ENCODE data around the gene NFS1. TPM values are rescaled to one million over a fixed set of nuclear protein-coding genes. Genes with fewer than 3 reads are reported as not detected.

NFS1 gene
- polyA plus RNA-seq, 10 donors = 12.6 to 16.9 (median 14.4) TPM

DNA sequence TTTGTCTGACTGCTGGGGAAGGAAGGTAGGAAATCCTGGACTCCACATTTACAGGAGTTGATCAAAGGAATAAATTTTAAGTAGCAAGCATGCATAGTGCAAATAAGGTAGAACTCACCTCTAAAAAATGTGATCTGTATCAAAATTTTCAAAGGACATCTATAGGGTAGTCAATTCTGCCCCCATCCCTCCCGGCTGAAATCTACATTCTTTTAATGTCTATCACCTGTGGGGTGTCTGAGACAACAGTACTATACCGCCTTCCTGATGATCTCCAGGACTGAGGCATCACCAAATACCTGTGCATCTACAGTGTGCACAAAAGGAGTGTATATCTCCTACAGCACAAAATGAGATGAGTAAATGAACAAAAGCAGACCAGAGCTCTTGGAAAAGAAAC lies 54.3 kb downstream of the NFS1 start:
- DNase-seq = no peak

DNA sequence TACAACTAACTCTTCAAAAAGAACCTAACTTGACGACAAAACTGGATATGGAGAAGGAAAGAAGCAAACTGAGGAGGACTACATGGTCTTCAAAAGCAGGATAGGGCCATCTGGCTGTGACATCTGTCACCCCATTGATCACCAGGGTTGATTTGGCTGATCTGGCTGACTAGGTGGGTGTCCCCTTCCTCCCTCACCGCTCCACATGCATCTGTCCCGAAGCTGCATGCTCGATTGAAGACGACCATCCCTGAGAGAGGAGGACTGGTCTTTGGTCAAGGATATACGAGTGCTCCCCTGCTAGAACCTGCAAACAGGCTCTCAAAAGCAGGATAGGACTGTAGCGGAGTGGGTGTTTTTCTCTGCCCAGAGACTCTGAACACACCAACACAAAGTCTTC lies 56.1 kb downstream of the NFS1 start:
- DNase-seq = no peak

DNA sequence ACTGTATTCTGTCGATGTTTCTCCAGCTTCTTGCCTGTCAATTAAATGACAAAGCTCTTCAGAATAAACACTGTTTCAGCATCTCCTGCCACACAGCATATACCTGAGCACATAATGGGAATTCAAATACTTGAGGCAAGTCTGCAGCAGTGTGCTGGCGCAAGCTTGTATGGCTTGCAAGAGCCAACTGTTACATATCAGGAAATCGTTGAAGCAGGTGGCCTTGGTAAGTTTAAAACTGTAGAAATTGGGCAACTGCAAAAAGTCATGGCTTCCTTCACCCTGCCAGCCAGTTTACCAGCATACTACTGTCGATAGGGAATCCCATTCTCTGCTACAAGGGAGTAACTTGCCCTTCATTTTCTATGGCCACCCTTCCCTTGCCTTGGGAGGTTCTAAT lies 57.4 kb downstream of the NFS1 start:
- no peak for DNase-seq

GRCh38 chr20:35640724-35641123 lies 58.4 kb downstream of the NFS1 start:
- no peak for DNase-seq

DNA sequence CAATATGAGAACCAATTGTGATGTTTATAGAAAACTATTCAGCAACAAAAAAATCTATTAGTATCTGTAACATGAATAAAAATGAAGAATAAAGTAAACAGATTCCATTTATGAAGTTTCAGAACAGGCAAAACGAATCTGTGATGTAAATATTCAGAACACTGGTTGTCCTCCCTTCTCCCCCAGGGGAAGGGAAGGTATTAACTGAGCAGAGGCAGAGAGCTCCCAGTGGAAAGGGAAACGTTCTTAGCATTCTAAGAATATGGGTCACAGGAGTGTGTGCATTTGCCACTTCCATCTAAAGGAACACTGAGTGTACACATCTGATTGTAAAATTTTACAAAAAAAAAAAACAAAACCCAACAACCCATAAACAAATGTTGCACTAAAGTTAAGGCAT lies 60.4 kb downstream of the NFS1 start:
- DNase-seq = no peak

DNA sequence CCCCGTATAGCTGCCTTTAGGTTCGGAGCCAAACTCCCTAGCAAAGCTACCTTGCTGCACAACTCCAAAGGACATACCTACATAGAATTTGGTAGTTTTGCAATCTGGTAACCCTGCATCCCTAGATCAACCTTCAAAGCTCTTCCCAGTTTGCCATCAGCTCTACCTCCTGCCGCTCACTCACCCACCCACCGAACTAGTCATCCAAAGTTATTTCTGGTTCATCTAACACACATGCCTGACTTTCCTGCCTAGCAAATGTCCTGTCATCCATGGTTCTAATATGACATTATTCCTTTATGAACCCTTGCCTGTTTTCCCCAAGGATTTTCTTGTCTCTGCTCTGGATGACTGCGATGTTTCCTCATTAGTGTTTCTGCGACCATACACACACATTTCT lies 61.9 kb downstream of the NFS1 start:
- DNase-seq = no peak

DNA sequence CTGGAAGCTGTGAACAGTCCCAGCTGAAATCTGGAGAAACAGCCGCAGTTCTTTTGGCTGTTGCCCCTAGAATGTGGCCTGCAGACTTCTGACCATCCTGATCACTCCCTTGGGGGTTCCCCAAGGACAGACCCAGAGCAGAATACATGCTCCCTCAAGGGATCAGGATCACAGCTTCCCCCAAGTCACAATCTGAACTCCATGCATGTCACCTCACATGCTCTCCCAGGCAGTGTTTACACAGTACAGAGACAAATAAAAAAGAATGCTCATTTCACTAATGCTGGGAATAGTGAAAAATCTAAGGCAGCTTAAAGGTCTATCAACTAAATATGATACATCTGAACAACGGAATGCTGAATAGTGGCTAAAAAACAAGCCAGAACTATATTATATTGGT lies 63.1 kb downstream of the NFS1 start:
- no peak for DNase-seq

DNA sequence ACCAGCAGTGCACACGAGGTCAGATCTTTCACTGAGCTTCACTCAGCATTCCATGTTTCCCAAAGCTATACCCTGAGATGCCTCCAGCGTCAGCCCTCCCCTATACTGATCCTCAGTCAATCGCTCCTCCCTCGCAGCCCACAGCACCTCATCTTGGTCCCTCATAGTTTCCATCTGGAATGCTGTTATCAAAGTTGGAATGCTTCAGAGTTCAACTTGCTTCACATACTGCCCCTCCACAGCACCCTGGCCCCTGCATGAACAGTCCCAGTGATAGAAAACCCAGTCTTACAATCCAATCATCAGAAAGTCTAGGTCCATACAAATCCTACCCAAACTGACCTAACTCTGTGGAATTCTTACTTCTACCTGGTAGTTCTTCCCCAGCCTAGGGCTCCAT lies 63.5 kb downstream of the NFS1 start:
- no peak for DNase-seq

DNA sequence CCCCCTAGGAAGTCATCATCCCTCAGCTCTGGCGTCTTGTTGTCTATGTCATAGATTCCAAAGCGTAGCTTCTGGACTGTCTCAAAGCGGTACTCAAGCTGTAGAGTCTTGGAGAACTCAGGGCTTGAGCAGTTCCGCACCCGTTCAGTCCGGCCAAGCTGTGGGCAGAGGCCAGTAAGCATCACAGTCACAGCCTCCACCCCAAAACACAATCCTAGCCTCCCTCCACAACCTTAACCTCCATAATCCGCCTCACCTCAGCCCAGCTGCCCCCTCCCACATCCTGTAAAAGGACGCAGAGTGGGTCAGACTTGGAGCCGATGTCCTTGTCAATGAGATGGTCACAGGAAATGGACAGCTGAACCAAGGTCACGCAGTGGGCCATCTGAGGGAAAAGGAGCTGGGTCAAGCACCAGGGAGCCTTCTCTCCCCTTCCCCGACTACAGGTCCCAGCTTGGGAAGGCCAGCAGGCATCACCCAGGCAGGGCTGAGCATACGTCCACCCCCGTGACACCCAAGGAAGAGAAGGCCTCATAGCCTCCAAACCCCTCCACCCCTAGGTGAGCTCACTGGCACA lies 66.5 kb downstream of the NFS1 start:
- DNase-seq = no peak

DNA sequence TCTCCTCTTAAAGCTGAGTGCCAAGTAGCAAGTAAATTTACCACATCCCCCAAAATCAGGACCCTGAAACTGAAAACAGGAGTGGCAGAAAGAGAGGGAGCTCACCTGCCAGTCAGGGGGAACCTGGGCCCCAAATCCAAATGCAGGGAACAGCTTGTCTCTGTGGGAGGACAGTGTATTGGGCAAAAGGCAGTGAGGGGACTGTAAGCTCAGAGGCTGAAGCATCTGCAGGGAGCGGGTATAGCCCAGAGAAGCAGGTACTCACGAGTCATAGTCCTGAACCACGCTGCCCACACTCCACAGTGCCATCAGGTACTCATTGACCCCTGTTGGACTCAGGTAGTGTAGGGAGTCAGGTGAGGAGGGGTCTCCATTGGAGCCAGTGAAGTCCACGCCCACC lies 68.5 kb downstream of the NFS1 start:
- DNase-seq = no peak

DNA sequence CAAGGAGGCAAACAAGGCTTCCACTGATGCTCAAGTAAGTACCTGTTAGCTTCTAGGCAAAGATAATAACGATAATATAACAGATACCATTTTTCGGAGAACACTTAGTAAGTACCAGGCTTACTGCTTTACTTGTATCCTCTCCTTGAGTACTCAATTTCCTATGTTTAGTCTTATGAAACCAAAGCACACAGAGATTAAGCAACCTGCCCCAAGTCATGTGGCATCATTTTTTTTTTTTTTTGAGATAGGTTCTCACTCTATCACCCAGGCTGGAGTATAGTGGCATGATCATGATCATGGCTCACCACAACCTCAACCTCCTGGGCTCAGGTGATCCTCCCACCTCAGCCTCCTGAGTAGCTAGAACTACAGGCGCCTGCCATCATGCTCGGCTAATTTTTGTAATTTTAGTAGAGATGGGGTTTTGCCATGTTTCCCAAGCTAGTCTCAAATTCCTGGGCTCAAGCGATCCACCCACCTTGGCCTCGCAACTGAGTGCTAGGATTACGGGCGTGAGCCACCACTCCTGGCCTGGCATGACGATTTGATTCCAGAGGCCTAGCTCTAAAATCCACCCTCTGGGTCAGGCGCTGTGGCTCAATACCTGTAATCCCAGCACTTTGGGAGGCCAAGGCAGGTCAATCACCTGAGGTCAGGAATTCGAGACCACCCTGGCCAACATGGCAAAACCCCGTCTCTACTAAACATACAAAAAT lies 69.6 kb downstream of the NFS1 start:
- no peak for DNase-seq

DNA sequence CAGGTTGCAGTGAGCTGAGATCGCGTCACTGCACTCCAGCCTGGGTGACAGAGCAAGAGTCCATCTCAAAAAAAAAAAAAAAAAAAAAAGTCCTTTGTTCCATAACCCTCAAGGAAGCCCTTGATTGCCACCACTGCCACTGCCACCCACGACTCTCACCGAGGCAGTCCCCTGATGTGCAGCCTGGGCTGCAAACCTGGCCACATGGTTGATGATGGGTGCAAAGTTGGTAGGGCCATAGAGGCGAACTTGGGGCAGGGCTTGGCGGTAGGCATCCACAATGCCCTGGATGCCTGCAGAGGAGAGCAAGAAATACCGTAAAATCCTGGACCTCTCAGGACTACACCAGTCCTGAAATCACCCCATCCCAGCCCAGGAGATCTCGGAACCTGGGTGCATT lies 72.0 kb downstream of the NFS1 start:
- no peak for DNase-seq

GRCh38 chr20:35626386-35627001 lies 72.7 kb downstream of the NFS1 start:
- DNase-seq = no peak

GRCh38 chr20:35625584-35626385 lies 73.4 kb downstream of the NFS1 start:
- no peak for DNase-seq

GRCh38 chr20:35621560-35621946 lies 77.6 kb downstream of the NFS1 start:
- no peak for DNase-seq

GRCh38 chr20:35620818-35621559 lies 78.2 kb downstream of the NFS1 start:
- no peak for DNase-seq

DNA sequence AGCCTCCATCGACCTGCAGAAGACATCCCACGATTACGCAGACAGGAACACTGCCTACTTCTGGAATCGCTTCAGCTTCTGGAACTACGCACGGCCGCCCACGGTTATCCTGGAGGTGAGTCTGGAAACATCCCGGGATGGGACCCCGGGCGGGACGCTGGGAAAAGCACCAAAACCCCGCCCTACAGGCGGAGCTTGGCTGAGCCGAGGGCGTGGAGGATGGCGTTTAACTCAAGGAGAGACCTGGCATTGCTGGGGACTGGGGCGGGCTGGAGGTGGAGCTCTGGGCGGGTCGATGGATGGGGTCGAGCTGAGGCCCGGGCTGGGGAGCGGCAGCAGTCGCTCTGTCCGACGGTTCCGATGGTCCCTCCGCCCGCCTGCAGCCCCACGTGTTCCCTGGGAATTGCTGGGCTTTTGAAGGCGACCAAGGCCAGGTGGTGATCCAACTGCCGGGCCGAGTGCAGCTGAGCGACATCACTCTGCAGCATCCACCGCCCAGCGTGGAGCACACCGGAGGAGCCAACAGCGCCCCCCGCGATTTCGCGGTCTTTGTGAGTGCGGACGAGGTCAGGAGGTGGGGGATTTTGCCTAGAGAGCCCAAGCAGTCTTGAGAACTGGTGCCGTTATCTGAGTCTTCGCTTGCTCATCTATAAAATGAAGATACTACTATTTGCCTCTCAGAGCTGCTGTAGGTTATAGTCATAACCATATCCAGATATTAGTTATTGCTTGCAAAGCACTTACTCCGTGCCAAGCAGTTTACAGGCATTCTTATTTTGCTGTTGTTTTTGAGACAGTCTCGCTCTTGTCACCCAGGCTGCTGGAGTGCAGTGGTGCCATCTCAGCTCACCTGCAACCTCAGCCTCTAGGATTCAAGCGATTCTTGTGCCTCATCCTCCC lies 79.7 kb downstream of the NFS1 start:
- peak; percentile 76 to 96 (median 88) for DNase-seq

- peak in 1 of 3 donors; percentile 66 for DNase-seq
Measured at GRCh38 chr20:35618263-35619131, 80.7 kb downstream of the NFS1 start.

All from muscle of back (tissue), 11 donors.